ENCODE results near the gene DNAJC5. TPM values are rescaled to one million over a fixed set of nuclear protein-coding genes. Genes with fewer than 3 reads are reported as not detected.

The DNAJC5 gene, protein sequence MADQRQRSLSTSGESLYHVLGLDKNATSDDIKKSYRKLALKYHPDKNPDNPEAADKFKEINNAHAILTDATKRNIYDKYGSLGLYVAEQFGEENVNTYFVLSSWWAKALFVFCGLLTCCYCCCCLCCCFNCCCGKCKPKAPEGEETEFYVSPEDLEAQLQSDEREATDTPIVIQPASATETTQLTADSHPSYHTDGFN
- 10 to 100 TPM; 40.6 to 59.7 (median 49.7) TPM for total RNA-seq

DNA sequence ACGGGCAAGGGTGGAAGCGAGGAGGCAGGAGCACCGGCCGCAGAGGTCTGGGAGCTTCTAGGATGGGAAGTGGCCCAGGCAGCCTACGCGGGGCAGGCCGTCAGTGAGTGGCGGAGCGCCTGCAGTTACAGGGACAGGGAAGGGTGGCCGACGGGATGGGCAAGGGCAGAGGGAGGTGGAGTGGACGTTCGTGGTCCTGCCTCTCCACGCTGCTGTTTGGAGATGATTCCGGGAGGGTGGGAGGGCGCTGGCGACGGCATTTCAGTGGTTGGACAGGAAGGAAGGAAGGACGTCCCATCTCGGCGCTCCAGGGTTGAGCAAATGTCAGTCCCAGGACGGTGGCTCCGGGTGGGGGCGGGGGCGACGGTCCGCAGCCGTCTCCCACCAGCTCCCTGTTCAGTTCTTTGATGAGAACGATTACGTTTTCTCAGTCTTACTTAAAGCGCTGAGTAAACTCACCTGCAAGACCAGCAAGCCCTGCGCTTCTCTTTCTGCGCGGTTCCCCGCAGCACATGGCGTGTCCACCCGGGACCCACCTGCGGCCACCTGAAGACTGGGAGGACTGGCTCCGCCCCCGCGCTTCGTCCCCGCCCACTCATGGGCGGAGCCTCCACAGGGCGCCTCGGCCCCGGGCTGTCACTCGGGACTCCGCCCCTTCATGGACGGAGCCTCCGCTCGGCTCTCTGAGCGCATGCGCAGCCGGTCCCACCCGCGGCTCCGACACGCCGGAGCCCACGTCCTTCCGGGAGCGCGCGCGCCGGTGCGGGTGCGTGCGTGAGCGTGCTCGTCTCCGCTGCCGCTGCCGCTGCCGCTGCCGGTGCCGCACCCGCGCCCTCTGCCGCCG, at the start of gene DNAJC5:
Gene DNAJC5 (plus strand): TSS at position 769 of the 844 bp plus-strand sequence. CDS start 33,220 bp downstream, outside the sequence.
- H3K4me3 ChIP-seq (ENCODE audit: low read depth, poor library complexity, severe bottlenecking) = peak within 1 kb of the TSS; percentile 55
- no peak for TF ChIP-seq POLR2A (IDR thresholded peaks at IDR 0.05)
- TF ChIP-seq, protein P1, sequence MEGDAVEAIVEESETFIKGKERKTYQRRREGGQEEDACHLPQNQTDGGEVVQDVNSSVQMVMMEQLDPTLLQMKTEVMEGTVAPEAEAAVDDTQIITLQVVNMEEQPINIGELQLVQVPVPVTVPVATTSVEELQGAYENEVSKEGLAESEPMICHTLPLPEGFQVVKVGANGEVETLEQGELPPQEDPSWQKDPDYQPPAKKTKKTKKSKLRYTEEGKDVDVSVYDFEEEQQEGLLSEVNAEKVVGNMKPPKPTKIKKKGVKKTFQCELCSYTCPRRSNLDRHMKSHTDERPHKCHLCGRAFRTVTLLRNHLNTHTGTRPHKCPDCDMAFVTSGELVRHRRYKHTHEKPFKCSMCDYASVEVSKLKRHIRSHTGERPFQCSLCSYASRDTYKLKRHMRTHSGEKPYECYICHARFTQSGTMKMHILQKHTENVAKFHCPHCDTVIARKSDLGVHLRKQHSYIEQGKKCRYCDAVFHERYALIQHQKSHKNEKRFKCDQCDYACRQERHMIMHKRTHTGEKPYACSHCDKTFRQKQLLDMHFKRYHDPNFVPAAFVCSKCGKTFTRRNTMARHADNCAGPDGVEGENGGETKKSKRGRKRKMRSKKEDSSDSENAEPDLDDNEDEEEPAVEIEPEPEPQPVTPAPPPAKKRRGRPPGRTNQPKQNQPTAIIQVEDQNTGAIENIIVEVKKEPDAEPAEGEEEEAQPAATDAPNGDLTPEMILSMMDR (IDR thresholded peaks at IDR 0.05) = no peak
- DNase-seq (ENCODE audit: low spot score in 2 of 2) = peak; percentile 92 to 98
- 2 to 3% methylated on average over 57 of the region's 82 CpGs for WGBS, 2 donors
- intact Hi-C loops (cut with DNase I; ENCODE audit: low total_unique reads) = no loop called here

DNA sequence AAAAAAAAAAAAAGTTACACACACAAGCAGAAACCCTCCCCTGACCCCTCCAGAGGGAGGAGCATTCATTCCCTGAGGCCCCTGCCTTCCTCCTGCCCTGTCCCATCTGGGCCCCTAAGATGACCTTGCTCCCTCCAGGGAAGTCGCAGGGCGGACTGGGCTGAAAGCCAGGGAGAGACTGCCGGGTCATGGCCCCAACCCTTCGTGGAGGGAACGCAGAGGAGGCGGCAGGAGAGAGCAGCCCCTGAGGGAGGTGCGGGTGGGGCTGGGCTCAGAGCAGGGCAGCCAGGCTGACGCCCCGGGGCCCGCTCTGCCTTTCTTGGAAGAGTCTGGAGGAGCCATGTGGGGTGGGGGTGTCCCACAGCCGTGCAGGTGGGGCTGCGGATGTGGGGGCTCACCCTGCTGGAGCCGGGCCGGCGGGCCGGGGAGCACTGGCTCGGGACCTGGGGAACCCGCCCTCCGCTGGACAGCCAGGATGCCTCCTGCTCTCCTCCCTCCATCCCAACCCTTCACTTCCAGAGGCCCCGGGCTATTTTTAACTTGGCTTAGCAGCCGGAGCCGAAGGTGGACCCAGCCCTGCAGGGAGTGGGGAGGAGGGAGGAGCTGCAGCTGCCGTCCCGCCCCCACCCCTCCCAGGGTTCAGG, 48.7 kb upstream of the DNAJC5 start:
- intact Hi-C loops (cut with DNase I; ENCODE audit: low total_unique reads) = no loop called here
- no peak for DNase-seq (ENCODE audit: low spot score in 2 of 2)
- H3K4me3 ChIP-seq (ENCODE audit: low read depth, poor library complexity, severe bottlenecking) = no peak overlapping the region
- 1 to 5% methylated on average over 13 to 18 of the region's 24 CpGs for WGBS, 2 donors
- no peak for TF ChIP-seq POLR2A (IDR thresholded peaks at IDR 0.05)
- TF ChIP-seq, protein P1 (IDR thresholded peaks at IDR 0.05) = no peak

DNA sequence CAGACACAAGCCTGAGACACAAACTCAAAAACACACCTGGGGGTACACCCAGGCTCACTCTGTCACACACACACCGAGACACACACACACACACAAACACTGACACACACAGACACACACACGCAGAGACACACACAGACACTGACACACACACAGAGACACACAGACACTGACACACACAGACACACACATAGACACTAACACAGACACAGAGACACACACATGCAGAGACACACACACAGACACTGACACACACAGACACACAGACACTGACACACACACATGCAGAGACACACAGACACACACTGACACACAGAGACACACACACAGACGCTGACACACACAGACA, 48.1 kb upstream of the DNAJC5 start:
- no peak for TF ChIP-seq POLR2A (IDR thresholded peaks at IDR 0.05)
- TF ChIP-seq, protein P1 (IDR thresholded peaks at IDR 0.05) = peak in 1 of 3 donors; percentile 84
- 49 to 52% methylated on average over 3 of the region's 3 CpGs for WGBS, 2 donors
- H3K4me3 ChIP-seq (ENCODE audit: low read depth, poor library complexity, severe bottlenecking) = no peak overlapping the region
- no peak for DNase-seq (ENCODE audit: low spot score in 2 of 2)
- intact Hi-C loops (cut with DNase I; ENCODE audit: low total_unique reads) = no loop called here

DNA sequence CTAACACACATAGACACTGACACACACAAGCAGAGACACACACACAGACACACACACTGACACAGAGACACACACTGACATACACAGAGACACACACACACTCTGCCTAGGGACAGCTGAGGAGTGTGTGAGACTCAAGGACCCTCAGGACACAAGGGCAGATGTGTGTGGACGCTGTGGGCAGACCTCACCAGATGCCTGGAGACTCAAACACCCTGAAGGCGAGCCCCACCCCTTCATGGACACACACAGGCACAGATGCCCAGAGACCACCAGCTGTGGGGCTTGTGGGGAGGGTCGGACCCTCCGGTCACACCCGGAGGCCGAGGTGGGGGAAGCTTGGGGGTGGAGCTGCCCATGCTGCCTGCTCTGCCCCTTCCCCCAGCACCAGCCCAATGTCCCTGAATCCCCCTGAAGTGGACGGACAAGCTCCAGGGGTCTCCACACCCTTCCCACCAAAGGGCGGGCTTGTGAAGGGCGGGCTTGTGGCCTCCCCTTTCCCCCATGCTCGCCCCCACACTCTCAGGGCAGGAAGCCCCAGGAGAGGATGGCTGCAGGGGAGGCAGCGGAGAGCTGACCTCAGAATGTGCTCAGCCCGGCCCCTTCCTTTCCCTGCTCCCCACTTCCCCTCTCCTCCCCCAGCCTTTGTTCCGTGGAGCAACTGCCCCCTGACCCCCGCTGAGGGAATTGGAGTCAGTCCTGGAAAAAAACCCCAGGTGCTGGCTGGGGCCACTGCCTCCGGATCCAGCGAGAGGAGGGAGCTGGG, 47.5 kb upstream of the DNAJC5 start:
- 31 to 47% methylated on average over 11 to 16 of the region's 16 CpGs for WGBS, 2 donors
- intact Hi-C loops (cut with DNase I; ENCODE audit: low total_unique reads) = no loop called here
- H3K4me3 ChIP-seq (ENCODE audit: low read depth, poor library complexity, severe bottlenecking) = no peak overlapping the region
- TF ChIP-seq, protein P1 (IDR thresholded peaks at IDR 0.05) = no peak
- no peak for TF ChIP-seq POLR2A (IDR thresholded peaks at IDR 0.05)
- no peak for DNase-seq (ENCODE audit: low spot score in 2 of 2)

DNA sequence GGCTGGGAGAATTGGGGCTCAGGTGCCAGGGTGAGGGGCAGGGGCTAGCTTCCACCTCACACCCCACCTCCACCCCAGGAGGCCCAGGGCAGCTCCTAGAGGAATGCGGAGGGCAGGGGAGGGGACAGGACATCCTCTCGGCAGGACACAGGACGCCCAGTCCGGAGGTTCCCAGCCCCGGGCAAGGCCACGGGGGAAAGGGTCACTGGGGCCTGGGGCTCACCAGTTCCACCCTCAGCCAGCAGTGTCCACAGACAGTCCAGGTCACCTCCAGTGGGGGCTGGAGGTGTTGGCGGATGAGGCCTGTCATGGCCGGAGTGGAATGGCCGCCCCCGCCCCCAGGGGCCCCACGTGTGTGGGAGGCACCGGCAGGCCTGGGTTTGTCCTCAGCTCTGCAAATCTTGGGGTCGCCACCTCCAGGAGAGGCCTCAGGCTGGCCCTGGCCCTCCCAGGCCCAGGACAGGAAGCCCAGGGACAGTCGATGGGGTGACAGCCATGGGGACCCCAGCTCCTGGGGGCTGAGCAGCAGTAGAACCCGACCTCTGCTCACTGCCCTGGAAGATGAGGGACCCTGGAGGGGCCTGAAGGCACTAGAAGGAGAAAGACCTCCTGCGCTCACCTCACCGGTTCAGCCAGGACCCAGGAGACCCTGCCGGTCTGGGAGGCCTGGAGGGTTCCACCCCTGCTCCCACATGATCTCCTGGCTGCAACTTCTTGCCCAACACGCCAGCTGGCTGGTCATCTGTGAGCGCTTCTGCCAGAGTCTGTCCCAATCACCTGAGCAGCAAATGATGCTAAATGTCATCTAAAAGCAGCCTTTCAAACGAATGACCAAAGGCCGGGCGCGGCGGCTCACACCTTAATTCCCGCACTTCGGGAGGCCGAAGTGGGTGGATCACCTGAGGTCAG, 46.7 kb upstream of the DNAJC5 start:
- H3K4me3 ChIP-seq (ENCODE audit: low read depth, poor library complexity, severe bottlenecking) = no peak overlapping the region
- 63 to 64% methylated on average over 22 to 28 of the region's 28 CpGs for WGBS, 2 donors
- TF ChIP-seq, protein P1 (IDR thresholded peaks at IDR 0.05) = no peak
- no peak for TF ChIP-seq POLR2A (IDR thresholded peaks at IDR 0.05)
- no peak for DNase-seq (ENCODE audit: low spot score in 2 of 2)
- intact Hi-C loops (cut with DNase I; ENCODE audit: low total_unique reads) = no loop called here
